Liver (tissue), 9 donors: ENCODE measurements around the gene RPL10A. TPM values are rescaled to one million over a fixed set of nuclear protein-coding genes. Genes with fewer than 3 reads are reported as not detected.

Experiments
- DNase-seq: peaks from one replicate; pipeline ENCODE4 v3.0.0-alpha.2; 2017; ENCODE audit warnings: low spot score
- H3K27ac ChIP-seq, 2 donors: one replicate each; pipeline ENCODE4 v1.7.0; 2013; ENCODE audit warnings: inconsistent platforms in 2 of 2, low read length in 2 of 2, control low read depth in 1 of 2, low read depth in 1 of 2, mild to moderate bottlenecking in 1 of 2
- H3K27me3 ChIP-seq, 4 donors: one replicate each; pipeline versions ENCODE4 v1.6.1 to v1.7.0; 2013; ENCODE audit warnings: low read length in 3 of 4, inconsistent platforms in 1 of 4, mild to moderate bottlenecking in 1 of 4, moderate library complexity in 1 of 4; ENCODE audit not compliant: control insufficient read depth in 4 of 4, insufficient read depth in 4 of 4
- H3K36me3 ChIP-seq, 4 donors: one replicate each; pipeline versions ENCODE4 v1.6.1 to v1.7.0; 2013; ENCODE audit warnings: low read length in 3 of 4, mild to moderate bottlenecking in 3 of 4, low read depth in 1 of 4, moderate library complexity in 1 of 4; ENCODE audit not compliant: control insufficient read depth in 4 of 4, insufficient read depth in 3 of 4
- H3K4me1 ChIP-seq, 4 donors: one replicate each; pipeline versions ENCODE4 v1.6.1 to v1.7.0; 2013; ENCODE audit warnings: low read length in 3 of 4, mild to moderate bottlenecking in 3 of 4, moderate library complexity in 1 of 4; ENCODE audit not compliant: control insufficient read depth in 4 of 4, insufficient read depth in 4 of 4
- H3K4me3 ChIP-seq, 3 donors: one replicate each; pipeline versions ENCODE4 v1.6.1 to v1.7.0; 2013; ENCODE audit warnings: low read length in 3 of 3, control low read depth in 1 of 3, low read depth in 1 of 3, mild to moderate bottlenecking in 1 of 3
- H3K9ac ChIP-seq, 2 donors: one replicate each; pipeline ENCODE4 v1.7.0; 2013; ENCODE audit warnings: low read length in 2 of 2, mild to moderate bottlenecking in 2 of 2, moderate library complexity in 2 of 2, control low read depth in 1 of 2, low read depth in 1 of 2
- H3K9me3 ChIP-seq, 4 donors: one replicate each; pipeline versions ENCODE4 v1.6.1 to v1.7.0; 2013; ENCODE audit warnings: low read length in 3 of 4; ENCODE audit not compliant: control insufficient read depth in 4 of 4
- ATF3 ChIP-seq: IDR thresholded peaks from 2 replicates; pipeline ENCODE4 v1.6.1; 2016; ENCODE audit warnings: antibody characterized with exemption
- CTCF ChIP-seq: fragments of 150-350 bp; IDR thresholded peaks from 2 replicates; pipeline ENCODE4 v1.5.1; 2017; ENCODE audit warnings: improper control_type of control experiment, low read depth, low read length; ENCODE audit not compliant: missing input control
- EGR1 ChIP-seq, 2 donors: IDR thresholded peaks; 2 replicates each; pipeline ENCODE4 v1.6.1; 2016 to 2018; ENCODE audit warnings: antibody characterized with exemption in 2 of 2, low read depth in 2 of 2
- FOXA1 ChIP-seq: IDR thresholded peaks from 2 replicates; pipeline ENCODE4 v1.6.1; 2016; ENCODE audit warnings: antibody characterized with exemption
- FOXA2 ChIP-seq: IDR thresholded peaks from 2 replicates; pipeline ENCODE4 v1.6.1; 2016; ENCODE audit warnings: antibody characterized with exemption
- GABPA ChIP-seq, 2 donors: IDR thresholded peaks in 1 of 2; conservative IDR thresholded peaks in 1 of 2; 2 replicates each; pipeline ENCODE4 v1.6.1; 2016; ENCODE audit warnings: antibody characterized with exemption in 2 of 2, mild to moderate bottlenecking in 1 of 2, moderate library complexity in 1 of 2
- HNF4A ChIP-seq, 2 donors: conservative IDR thresholded peaks; 2 replicates each; pipeline ENCODE4 v1.6.1; 2016; ENCODE audit warnings: antibody characterized with exemption in 2 of 2, mild to moderate bottlenecking in 2 of 2
- HNF4G ChIP-seq: IDR thresholded peaks from 2 replicates; pipeline ENCODE4 v1.6.1; 2016; ENCODE audit warnings: antibody characterized with exemption
- JUND ChIP-seq, 2 donors: IDR thresholded peaks; 2 replicates each; pipeline ENCODE4 v1.6.1; 2016; ENCODE audit warnings: antibody characterized with exemption in 2 of 2
- MAX ChIP-seq: IDR thresholded peaks from 2 replicates; pipeline ENCODE4 v1.6.1; 2016; ENCODE audit warnings: antibody characterized with exemption
- NR2F2 ChIP-seq: IDR thresholded peaks from 2 replicates; pipeline ENCODE4 v1.6.1; 2016; ENCODE audit warnings: antibody characterized with exemption
- REST ChIP-seq: IDR thresholded peaks from 2 replicates; pipeline ENCODE4 v1.6.1; 2016; ENCODE audit warnings: antibody characterized with exemption, mild to moderate bottlenecking
- RXRA ChIP-seq, 2 donors: IDR thresholded peaks; 2 replicates each; pipeline ENCODE4 v1.6.1; 2017 to 2018; ENCODE audit warnings: antibody characterized with exemption in 2 of 2, mild to moderate bottlenecking in 1 of 2
- YY1 ChIP-seq: IDR thresholded peaks from 2 replicates; pipeline ENCODE4 v1.6.1; 2016; ENCODE audit warnings: antibody characterized with exemption, mild to moderate bottlenecking
- ZBTB33 ChIP-seq: IDR thresholded peaks from 2 replicates; pipeline ENCODE4 v1.6.1; 2016; ENCODE audit warnings: antibody characterized with exemption
- WGBS: extraction: QIAGEN DNeasy Blood & Tissue Kit; methylation state at CpG from one replicate; pipeline ENCODE4 v1.1.7; 2013; 5-methylcytosine and 5-hydroxymethylcytosine counted together
- polyA plus RNA-seq, 2 donors: library from polyadenylated mRNA; stranded (reverse) in 1 of 2; unstranded in 1 of 2; fragments of 200-250 nt in 1 of 2; fragments of >200 nt in 1 of 2; fragmentation: Nextera tagmentation in 1 of 2; extraction: Ambion mirVana in 1 of 2; gene quantifications; one replicate each; pipeline versions ENCODE4 v1.2.1 to v1.2.3, GENCODE V29; 2013 to 2015
- total RNA-seq, 2 donors: library from RNA; depleted of rRNA; stranded (reverse); fragments of >200 nt; gene quantifications; one replicate each; pipeline ENCODE4 v1.2.3, GENCODE V29; 2014
- donor health status: healthy.
- donor health status: healthy.
- donor health status: healthy.
- donor health status: healthy.
- donor health status: healthy.

RPL10A gene
- total and polyA plus RNA-seq, 4 donors = 213 to 1,235 (median 528) TPM

GRCh38 chr6:35442693-35443092 is 25.5 kb upstream of the RPL10A start:
- H3K4me3 ChIP-seq = no peak overlapping the region
- no peak overlapping the region for H3K27ac ChIP-seq
- DNase-seq = no peak

More at GRCh38 chr6:35442693-35443092, 25.5 kb upstream of the RPL10A start:
- Histone ChIP-seq H3K27me3 (no peaks in the 10 kb centered on the region), H3K4me1 (no peaks in the 10 kb centered on the region), H3K9ac (no peak overlapping the region), H3K9me3 (no peaks in the 10 kb centered on the region), H3K36me3 (no peaks in the 10 kb centered on the region)
- WGBS = 90% methylated on average over 5 of the region's 5 CpGs
- no peak for TF ChIP-seq REST
- TF ChIP-seq FOXA1 = no peak
- no peak for TF ChIP-seq ATF3
- no peak for TF ChIP-seq ZBTB33
- no peak for TF ChIP-seq GABPA (IDR thresholded peaks at IDR 0.05 in 1 of 2, conservative IDR thresholded peaks at IDR 0.05 in 1 of 2)
- TF ChIP-seq CTCF = no peak
- no peak for TF ChIP-seq EGR1 (IDR thresholded peaks at IDR 0.05; ENCODE audit: low read depth in 2 of 2)
- no peak for TF ChIP-seq MAX
- no peak for TF ChIP-seq NR2F2
- TF ChIP-seq FOXA2 = no peak
- no peak for TF ChIP-seq JUND (IDR thresholded peaks at IDR 0.05)
- TF ChIP-seq HNF4G = no peak
- no peak for TF ChIP-seq YY1
- no peak for TF ChIP-seq HNF4A (conservative IDR thresholded peaks at IDR 0.05)
- no peak for TF ChIP-seq RXRA (IDR thresholded peaks at IDR 0.05)
